HG03469 (cell line): Measurements from ENCODE around the gene CAMK2D.
"Not testable (repeated sequence)": the region's sequence is repeated elsewhere in the genome, so short reads cannot be mapped to it uniquely, and the experiment has no call there.

Experiments used
- ATAC-seq: cut with Tn5 transposase; IDR thresholded peaks from one replicate; pipeline ENCODE4 v1.9.1; 2021; ENCODE audit warnings: mild to moderate bottlenecking, moderate library complexity, moderate number of reproducible peaks; ENCODE audit not compliant: unreplicated experiment

The CAMK2D gene

DNA sequence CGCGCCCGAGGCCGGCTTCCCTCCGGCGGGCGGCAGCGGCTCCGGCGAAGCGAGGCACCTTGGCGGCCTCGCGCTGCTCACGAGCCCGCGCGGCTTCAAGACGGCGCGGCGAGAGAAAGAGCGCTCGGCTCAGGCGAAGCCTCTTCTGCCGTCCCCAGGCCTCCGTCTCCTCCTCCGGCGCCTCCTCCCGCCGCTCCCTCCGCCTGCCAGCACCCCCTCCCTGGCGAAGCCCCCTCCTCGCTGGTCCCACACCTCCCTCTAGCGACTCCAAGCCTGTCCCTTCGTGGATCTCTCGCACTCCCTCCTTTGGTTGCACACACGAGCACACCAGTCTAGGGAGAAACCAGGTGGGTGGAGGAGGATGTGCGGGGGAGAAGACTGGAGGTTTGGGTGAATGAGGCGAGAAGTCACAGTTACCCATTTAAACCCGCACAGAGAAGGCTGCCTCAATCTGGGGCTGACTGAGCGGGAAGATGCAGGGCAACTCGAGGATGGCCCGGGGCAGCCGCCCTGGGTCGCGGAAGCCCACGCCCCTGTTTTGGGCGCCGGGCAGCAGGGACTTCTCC, at the start of gene CAMK2D:
Gene CAMK2D, minus strand, starts transcription at position 119 of the 566 bp plus-strand sequence. CDS start 670 bp downstream, outside the sequence.
- peak; percentile 30 for ATAC-seq

DNA sequence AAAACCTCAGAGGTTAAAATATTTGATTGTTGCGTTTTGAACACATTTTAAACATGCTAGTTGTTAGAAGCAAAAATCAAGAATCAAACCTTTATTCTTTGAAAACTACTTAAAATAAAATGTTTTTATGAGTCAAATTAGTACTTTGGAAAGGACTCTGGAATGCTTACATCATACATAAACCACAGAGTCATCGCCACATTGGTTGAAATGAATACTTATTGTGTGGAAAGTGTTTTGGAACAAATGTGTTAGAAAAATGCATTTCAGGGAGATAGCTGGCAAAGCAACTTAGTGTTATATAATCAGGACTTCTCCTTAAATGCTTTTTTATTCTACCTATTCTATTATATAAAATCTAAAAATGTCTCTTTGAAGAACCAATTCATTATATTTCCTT, 49.4 kb upstream of the CAMK2D start:
- ATAC-seq: no peak

DNA sequence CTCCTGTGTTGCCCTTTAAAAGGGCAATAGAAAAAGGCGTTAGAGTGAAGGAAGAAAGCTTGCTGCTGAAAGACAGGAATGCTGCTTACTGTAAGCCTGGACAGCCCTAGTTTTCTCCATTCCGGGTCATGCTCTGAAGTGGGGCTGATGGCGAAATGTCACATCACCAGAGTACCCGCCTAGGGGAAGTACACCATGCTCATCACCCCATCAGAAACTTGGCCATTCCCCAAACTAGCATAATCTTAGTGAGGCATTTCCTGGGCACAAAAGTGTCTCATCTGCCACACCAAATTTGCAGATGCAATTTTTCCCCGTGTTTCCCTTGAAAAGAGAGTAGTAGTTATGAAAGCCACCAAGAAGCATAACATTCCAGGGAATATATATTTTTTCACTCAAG, 47.8 kb upstream of the CAMK2D start:
- no peak for ATAC-seq

DNA sequence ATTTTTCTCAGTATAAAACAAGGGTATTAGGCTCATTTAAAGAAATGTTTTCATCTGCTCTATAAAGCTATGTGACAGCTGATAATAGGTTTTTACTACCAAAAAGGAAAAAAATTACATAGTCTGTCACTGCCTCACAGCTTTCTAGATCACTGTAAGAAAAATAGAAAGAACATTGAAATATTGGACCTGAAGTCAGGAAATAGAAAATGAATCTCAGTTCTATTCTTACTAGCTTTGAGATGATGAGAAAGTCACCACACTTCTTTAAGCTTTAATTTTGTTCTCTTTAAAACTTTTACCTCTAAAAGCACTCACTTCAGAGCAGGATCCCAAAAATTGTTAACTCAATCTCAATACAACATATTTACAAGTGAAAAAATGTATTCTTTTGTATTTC, 45.3 kb upstream of the CAMK2D start:
- ATAC-seq: no peak

DNA sequence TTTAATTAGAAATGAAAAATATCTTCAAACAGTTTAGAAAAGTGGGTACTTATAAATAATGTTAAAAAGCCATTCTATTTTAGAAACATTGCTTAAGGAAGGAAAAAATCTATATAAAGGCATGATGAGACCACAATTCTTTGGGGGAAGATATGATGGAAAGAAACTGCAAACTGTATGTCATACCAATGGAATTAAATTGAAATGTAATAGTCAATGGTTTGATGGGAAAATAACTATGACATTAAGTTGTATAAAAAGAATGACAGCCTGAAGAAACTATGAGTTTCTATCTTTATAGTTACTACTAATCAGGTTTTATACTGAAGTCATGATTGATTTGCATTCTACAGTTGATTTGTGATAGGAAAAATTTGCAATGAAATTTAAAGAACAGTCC, 40.3 kb upstream of the CAMK2D start:
- no peak for ATAC-seq

DNA sequence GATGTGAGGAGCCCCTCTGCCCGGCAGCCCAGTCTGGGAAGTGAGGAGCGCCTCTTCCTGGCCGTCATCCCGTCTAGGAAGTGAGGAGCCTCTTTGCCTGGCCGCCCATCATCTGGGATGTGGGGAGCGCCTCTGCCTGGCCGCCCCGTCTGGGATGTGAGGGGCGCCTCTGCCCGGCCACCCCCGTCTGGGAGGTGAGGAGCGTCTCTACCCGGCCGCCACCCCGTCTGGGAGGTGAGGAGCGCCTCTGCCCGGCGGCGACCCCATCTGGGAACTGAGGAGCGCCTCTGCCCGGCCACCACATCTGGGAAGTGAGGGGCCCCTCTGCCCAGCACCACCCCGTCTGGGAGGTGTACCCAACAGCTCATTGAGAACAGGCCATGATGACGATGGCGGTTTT, 34.8 kb upstream of the CAMK2D start:
- ATAC-seq: not testable (repeated sequence)

DNA sequence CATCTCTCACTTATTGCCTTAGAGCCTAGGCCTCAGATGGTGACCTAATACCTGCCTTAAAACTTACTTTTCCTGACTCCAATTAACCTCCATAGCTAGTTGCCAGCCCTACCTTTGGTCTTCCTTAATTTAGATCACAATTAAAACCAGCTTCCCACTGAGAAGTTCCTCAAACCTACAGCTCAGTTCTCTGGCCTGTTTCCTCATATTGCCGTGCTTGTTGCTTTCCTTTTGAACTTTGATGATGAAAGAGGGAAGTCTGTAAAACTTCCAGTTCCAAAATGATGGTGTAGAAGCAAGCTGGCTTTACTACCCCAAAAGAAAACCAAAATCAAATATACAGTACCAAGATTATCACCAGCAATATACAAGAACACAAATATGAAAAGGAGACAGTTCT, 28.9 kb upstream of the CAMK2D start:
- no peak for ATAC-seq

DNA sequence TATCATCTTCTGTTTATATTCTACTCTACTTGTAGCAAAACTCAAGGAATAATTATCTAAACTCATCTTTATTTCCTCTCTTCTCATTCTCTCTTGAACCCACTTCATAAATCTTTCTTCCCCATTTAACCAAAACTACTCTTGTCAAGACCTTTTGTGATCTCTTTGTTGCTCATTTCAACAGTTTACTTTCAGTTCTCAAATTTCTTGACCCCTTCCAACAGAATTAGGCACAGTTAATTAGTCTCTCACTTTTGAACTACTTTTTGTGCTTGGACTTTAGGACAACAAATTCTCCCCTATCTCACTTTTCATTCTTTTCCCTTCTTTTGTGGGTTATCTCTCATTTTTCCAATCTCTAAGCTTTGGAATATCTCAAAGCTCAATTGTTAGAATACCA, 27.4 kb upstream of the CAMK2D start:
- ATAC-seq: no peak

DNA sequence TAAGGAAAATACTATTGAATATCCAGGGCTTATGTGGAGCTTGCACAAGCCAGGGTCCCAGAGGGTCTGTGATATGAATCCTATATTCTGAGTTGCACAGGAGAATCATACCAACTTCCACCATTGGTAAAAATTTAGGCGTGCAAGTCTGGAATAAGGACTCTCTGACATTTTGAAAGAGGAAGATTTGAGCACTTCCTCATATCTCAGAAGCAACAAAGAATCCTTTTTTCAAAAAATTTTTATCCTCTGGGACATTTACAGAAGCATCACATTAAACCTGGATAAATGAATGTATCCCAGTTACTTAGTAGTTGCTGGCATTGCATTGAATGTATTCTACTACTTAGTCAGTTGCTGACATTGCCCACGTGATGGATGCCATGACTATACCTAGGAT, 24.2 kb upstream of the CAMK2D start:
- ATAC-seq: no peak

DNA sequence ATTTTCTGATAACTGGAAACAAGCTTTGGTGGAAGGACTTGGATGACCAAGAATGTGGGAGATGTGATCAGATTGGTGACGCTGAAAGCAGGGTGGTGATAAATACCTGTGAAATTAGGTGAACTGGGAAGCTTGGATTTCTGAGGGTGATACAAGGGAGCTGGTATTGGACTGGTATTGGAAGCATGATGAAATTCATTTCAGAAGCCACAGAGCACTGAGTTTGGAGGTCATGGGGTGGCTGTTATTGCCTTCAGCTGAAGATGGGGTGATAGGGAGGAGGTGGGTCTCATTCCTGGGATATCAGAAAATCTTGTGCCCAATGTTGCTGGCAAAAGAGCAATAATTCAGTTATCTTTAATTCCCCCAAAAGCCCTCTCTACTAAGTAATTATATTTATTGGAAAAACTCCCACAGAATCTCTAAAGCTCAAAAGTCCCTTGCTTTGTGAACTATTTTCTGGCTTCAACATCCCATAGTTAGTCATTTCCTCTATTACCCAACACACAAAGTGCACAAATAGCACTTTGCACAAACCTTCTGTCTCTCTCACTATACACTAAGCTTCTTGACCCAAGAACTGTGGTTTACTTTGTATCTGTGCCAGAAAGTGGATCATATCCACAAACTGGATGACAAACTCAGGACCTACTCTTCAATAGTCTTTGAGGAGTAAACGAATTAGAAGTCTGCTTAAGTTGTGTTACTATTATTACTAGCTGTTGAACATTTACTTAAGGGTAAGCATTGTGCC, 23.1 kb upstream of the CAMK2D start:
- ATAC-seq: no peak

DNA sequence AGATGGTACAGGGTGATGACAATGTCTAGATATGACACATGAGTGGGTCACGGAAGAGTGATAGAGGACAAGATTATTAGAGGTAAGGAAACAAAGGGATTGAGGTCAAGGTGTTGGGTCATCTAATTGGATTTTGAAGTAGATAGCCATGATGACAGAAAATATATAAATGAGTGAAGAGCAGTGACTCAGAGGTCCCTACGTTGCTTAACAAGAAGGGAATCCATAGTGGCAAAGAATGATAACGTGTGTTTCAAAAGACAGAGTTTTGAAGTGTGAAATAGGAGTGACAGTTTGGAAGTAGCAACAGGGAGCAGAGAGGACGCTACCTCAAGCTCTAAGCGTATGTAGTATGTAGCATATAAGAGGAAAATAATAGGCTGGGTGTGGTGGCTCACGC, 22.2 kb upstream of the CAMK2D start:
- ATAC-seq: no peak

DNA sequence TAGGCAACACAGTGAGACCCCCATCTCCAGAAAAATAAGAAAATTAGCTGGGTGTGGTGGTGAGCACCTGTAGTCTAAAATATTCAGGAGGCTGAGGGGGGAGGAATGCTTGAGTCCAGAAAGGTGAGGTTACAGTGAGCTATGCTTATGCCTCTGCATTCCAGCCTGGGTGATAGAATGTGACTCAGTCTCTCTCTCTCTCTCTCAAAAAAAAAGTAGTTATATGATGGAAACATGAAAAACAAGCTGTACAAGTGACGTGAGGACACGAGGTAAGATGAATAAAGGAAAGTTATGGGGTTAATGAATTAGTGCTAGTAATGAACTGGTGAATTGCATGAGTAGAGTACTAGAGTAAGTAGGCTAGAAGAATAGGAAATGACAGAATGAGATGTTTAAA, 21.8 kb upstream of the CAMK2D start:
- no peak for ATAC-seq

DNA sequence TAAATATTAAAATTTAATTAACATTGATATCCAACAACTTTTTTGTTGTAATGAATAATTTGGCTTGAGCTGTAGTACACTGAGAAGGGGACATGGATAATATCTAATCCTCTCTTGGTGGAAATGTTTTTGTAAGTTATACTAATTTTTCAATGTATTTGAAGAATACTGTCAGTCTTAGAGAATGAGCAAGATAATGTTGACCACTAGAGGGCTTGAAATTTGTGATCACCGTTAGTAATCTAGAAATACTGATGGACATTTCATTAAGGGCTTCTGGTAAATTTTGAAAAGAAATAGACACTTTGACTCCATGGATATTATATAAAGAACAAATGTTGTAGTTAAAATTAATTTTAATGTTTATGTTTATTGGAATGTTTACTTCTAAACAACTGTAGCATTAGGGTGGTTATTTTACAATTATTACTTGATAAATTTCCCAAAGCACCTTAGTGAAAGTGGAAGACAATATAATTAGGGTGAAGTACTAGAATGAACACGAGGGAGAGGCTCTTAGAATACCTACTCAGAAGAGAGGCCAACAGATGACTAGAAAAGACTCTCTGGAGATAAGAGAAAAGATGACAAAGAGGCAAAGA, 20.0 kb upstream of the CAMK2D start:
- no peak for ATAC-seq

DNA sequence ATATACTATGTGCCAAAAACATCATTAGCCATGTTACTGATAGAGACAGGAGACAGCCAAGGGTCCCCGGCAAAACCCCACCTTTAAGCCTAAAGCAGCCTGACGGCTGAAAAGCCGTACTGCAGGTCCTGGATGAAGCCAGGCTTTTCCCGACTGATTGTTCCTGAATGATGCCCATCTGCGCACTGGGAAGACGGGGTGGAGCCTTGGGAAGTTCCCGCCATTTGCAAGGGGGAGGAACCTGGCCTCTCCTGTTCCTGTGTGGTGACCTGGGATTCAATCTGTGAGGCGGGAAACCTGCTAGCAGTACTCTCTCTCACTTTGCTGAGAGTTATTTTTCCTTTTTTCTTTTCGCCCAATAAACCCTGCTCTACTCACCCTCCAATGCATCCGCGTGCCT, 15.1 kb upstream of the CAMK2D start:
- no peak for ATAC-seq

DNA sequence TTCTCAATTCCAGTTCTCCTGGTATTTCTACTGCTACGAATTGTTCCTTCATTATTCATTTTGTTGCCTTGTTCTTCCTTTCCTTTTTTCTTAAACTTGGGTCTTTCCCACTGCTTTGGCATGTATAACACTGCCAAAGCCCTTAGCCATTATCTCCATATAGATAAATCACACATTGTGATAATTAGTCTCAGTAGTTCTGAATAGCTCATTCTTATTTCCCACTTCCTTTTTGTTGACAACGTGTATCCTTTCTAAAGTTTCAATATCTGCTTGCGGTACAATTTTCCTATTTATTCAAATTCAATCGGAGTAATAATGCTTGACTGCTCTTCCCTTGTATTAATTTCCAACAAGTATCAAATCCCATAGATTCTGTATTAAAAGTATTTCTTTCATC, 14.5 kb upstream of the CAMK2D start:
- no peak for ATAC-seq

DNA sequence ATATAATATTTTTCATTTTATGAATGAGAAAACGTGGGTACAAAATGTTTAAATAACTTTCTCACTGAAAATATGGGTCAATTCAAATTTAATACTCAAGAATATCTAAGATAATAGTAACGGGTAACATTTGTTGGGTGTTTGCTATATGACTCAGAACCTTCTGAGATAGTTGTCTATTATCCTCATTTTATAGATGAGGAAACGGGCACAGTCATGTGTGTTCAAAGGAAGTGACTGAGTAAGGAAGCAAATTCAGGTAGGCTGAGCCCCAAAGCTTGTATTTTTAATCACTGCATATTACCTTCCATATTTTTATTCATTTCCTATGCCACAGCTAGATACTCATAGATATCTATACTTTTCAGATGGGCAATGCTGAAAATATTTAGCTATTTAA, 12.2 kb upstream of the CAMK2D start:
- no peak for ATAC-seq

DNA sequence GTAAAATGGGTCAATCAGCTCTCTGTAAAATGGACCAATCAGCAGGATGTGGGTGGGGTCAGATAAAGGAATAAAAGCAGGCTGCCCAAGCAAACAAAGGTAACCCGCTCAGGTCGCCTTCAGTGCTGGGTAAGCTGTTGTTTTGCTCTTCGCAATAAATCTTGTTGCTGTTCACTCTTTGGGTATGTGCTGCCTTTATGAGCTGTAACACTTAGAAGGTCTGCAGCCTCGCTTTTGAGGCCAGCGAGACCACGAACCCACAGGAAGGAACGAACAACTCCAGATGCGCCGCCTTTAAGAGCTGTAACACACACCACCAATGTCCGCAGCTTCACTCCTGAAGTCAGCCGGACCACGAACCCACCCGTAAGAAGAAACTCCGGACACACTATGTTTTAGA, 11.5 kb upstream of the CAMK2D start:
- ATAC-seq: no peak

DNA sequence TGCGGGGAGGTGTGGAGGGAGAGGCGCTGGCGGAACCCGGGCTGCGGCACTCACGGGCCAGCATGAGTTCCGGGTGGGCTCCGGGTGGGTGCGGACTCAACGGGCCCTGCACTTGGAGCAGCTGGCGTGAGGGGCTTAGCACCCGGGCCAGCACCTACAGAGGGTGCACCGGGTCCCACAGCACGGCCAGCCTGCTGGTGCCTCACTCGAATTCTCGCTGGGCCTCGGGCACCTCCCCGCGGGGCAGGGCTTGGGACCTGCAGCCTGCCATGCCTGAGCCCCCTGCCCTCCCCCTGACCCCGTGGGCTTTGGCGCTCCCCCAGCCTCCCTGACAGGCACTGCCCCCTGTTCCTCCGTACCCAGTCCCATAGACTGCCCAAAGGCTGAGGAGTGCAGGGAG, 10.8 kb upstream of the CAMK2D start:
- no peak for ATAC-seq

DNA sequence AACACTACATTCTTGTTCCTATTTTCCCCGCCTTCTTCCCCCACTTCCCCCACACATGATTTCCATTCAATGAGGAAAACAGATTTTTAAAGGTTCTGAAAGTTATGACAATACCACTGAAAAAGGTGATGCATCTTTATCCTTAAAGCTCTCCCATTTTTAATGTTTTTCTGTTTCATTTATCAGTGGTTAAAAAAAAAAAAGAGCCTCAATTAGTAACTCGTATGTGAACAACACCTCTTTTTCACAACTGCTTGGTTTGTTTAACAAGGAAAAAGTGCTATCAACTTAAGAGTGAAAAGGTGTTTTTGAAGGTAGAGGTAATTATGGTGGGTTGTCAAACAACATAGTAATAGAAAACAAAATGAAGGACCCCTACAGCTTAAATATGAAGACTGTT, 8.2 kb upstream of the CAMK2D start:
- ATAC-seq: no peak

DNA sequence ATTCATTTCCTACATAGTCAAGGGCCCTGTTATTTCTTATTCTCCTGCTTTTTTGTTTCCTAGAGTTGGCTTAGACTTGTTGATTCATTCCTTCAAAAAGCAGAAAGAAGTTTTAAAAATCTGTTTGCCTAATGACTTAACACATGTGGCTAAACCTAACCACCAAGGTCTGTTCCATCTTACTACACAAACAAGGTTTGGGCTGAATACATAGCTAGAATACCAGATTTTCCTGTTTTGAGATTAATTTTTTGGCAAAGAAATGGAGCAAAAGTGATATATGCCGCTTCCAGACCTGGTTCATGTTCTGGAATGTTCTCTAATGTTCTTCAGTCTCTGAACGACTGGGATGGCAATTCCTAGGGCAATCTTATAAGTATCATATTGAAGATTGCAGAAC, 7.4 kb upstream of the CAMK2D start:
- ATAC-seq: no peak

DNA sequence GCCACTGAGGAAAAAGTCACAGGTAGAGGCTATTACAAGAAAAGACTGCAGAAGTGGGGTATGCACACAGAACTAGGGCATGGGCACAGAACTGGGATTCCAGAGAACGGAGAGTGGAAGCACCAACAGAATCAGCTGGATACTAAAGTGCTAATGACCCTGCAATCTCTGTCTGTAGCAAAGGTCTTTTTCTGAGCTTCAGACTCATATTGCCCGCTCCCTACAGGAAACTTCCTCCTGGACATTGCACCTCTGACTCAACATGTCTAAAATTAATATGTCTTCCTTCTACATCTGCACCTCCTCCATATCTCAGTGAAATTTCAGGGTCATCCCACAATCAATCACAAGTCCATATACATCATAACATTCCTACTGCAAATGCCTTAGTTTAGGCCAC, 5.3 kb upstream of the CAMK2D start:
- ATAC-seq: no peak

DNA sequence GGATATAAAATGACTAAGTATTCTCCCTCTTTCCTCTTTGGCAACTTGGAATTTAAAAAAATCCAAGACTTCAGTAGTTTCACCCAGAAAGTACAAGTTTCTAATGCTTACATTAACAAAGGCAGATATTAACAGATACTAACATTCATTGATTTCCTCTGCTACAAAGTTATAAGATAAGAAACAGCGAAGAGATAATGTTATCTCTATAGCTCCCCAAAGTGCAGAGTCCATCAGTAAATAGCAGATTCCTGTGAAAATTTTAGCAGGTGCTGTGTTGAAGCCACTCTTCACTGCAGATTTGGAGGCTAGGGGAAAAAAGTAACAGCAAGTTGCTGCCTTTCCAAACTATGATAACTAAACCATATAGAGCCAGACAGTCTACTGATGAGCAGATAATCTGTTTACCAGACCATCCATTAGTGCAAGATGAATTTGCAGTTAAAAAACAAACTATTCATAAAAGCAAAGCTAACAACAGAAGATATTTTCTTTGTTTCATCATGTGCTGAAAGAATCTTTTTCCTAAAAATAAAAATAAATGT, 3.3 kb upstream of the CAMK2D start:
- no peak for ATAC-seq
